A549 (cell line): Measurements from ENCODE around the gene TMCO2.

Source experiments
- CTCF ChIP-seq: fragments of >200 bp; sonication (Bioruptor Twin); formaldehyde crosslinking; IDR thresholded peaks from 3 replicates; pipeline ENCODE4 v1.5.1; 2016
- ELK1 ChIP-seq: fragments of 150-350 bp; IDR thresholded peaks from 2 replicates; pipeline ENCODE4 v1.6.1; 2014; ENCODE audit warnings: low read depth, mild to moderate bottlenecking, low read length
- EP300 ChIP-seq, 2 experiments: fragments of >200 bp; sonication (Bioruptor Twin); formaldehyde crosslinking; IDR thresholded peaks; 2 replicates in 1 of 2; 3 replicates in 1 of 2; pipeline ENCODE4 v1.6.1; 2016 to 2017
- RAD21 ChIP-seq, 2 experiments: fragments of >200 bp in 1 of 2; sonication (Bioruptor Twin) in 1 of 2; formaldehyde crosslinking in 1 of 2; IDR thresholded peaks in 1 of 2; conservative IDR thresholded peaks in 1 of 2; 2 replicates in 1 of 2; 3 replicates in 1 of 2; pipeline ENCODE4 v1.6.1; 2012 to 2018; ENCODE audit warnings: inconsistent platforms in 1 of 2
- RARB ChIP-seq: fragments of 250-450 bp; sonication (Bioruptor Pico); IDR thresholded peaks from 2 replicates; pipeline ENCODE4 v1.8.0; 2021; ENCODE audit warnings: mild to moderate bottlenecking, moderate library complexity
- ZNF302 ChIP-seq: fragments of 250-450 bp; sonication (Bioruptor Pico); IDR thresholded peaks from 2 replicates; pipeline ENCODE4 v1.9.0; 2021; ENCODE audit warnings: inconsistent platforms, mild to moderate bottlenecking, moderate library complexity

- TF ChIP-seq ELK1 (no peak), CTCF (no peak), ZNF302 (CRISPR knock-in tag) (no peak), RARB (CRISPR knock-in tag) (no peak), EP300 (IDR thresholded peaks at IDR 0.05) (no peak), RAD21 (conservative IDR thresholded peaks at IDR 0.05 in 1 of 2, IDR thresholded peaks at IDR 0.05 in 1 of 2) (no peak)
Measured at GRCh38 chr1:40276122-40276521, 28.4 kb downstream of the TMCO2 start.
